Omental fat pad (tissue), 4 donors: ENCODE measurements around the gene CDH22. TPM values are rescaled to one million over a fixed set of nuclear protein-coding genes. Genes with fewer than 3 reads are reported as not detected.

Source experiments
- ATAC-seq: fragments of 150-250 bp; one replicate; pipeline ENCODE4 v1.9.1; 2016; ENCODE audit warnings: mild to moderate bottlenecking, moderate library complexity; ENCODE audit not compliant: low FRiP score
- DNase-seq: peaks from one replicate; pipeline ENCODE4 v3.0.0-alpha.2; 2019; ENCODE audit warnings: low spot score
- CTCF ChIP-seq, 3 donors: fragments of 450-650 bp; IDR thresholded peaks; one replicate each; pipeline ENCODE4 v1.5.1; 2016 to 2017; ENCODE audit warnings: antibody characterized with exemption in 3 of 3, mild to moderate bottlenecking in 3 of 3, moderate library complexity in 2 of 3
- total RNA-seq, 4 donors: library from RNA; depleted of rRNA; stranded (reverse); fragments of >200 nt; gene quantifications; one replicate each; pipeline ENCODE4 v1.1.0, GENCODE V29; 2016

Gene CDH22
- total RNA-seq, 4 donors from 2014 or later = 0.24 to 0.46 (median 0.31) TPM

GRCh38 chr20:46268131-46268614 lies 40.1 kb downstream of the CDH22 start:
- ATAC-seq (no peak), DNase-seq (no peak)

GRCh38 chr20:46267108-46268105 lies 40.9 kb downstream of the CDH22 start:
- ATAC-seq = no peak
- no peak for DNase-seq
- no peak for TF ChIP-seq CTCF (IDR thresholded peaks at IDR 0.05)

More at GRCh38 chr20:46268131-46268614, 40.1 kb downstream of the CDH22 start:
- TF ChIP-seq CTCF (IDR thresholded peaks at IDR 0.05) = no peak

GRCh38 chr20:46265539-46265938 lies 42.8 kb downstream of the CDH22 start:
- DNase-seq = no peak
- ATAC-seq = no peak
- TF ChIP-seq CTCF (IDR thresholded peaks at IDR 0.05) = no peak

GRCh38 chr20:46264391-46265266 lies 43.7 kb downstream of the CDH22 start:
- TF ChIP-seq CTCF (IDR thresholded peaks at IDR 0.05) = no peak
- DNase-seq = no peak
- no peak for ATAC-seq

GRCh38 chr20:46261456-46262253 lies 46.6 kb downstream of the CDH22 start:
- DNase-seq (no peak), ATAC-seq (no peak)
- no peak for TF ChIP-seq CTCF (IDR thresholded peaks at IDR 0.05)

- no peak for DNase-seq
- no peak for ATAC-seq
- TF ChIP-seq CTCF (IDR thresholded peaks at IDR 0.05) = no peak
Observed at GRCh38 chr20:46260936-46261454, 47.3 kb downstream of the CDH22 start.
